Stimulated activated CD8-positive, alpha-beta memory T cell treated with anti-CD3 and anti-CD28 coated beads, Interleukin-4, amount 100 ng/mL, for 48 hours (primary cell): ENCODE data around the gene SMARCD1.

ENCODE experiments used
- DNase-seq: peaks from one replicate; pipeline ENCODE4 v3.0.0-alpha.2; 2020

The SMARCD1 gene

DNA sequence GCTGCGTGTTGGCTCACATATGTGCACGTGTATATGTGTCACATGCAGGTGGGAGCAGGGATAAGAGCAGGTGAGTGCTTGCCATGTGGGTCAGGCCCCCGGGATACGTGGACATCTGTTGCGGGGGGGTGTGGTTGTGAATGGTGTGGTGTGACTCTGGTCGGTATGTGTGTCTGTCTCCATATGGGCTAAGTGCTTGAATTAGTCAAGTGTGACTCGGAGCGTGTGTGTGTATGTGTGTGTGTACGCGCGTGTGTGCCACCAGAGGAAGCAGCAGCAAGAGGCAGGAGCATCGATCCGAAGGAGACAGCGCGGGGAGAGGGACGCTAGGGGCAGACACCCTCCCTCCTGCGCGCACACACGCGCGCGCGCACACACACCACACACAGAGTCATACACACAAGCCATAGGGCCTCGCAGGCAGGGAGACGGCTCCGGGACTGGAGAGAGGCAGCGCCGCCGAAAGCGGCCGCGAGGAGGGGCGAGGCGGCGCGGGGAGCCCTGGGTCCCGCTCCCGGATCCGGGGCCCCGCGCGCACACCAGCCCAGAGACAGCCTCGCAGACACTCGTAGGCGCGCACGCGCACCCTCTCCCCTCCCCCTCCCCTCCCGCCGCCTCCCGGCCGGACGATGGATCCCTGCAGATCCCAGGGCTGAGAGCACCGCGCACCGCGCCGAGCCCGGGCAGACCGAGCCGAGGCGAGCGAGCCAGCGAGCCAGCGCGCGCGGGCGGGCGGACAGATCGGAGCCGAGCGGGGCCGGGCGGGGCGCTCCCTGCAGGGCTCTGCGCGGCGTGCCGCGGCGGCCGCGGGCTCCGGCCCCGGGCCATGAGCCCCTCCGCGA, 27.9 kb upstream of the SMARCD1 start, which contains the start of gene ASIC1:
Gene ASIC1 (plus strand): TSS at position 597 of the 842 bp plus-strand sequence. CDS start 1,171 bp downstream, outside the sequence.
- peak; percentile 67 for DNase-seq

DNA sequence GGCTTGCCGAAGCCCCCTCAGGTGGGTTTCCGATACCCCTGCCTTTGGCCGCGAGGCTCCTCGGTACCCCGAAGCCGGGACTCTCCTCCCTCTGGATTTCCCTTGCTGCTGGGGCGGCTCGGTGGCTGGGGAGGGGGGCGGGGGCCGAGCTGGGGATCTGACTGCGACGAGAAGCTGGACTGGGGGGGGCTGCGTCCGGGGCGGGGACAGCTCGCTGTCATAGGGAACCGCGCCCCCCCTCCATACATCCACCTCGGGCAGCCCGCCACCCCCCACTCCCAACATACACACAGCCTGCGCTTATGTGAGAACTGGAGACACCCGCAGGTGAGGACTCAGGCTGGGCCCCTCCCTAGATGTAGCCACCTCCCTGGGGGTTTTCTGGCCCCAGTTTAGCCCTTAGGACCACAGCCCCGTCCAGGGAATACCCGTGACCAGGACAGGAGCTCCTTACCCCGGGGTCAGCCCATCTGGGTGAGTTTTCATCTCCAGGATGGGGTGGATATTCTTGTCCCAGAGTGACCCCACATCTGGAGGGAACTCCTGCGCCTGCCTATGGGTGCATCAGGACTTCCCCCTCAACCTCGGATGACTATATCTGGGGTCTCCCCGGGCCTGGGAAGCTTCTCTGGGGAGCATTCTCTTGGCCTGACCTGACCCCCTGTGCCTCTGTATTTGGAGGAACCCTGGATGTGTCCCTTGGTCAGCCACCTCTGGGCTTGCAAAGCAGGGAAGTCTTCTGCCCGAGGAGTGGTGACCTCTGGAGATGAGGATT, 27.1 kb upstream of the SMARCD1 start:
- peak; percentile 39 for DNase-seq

DNA sequence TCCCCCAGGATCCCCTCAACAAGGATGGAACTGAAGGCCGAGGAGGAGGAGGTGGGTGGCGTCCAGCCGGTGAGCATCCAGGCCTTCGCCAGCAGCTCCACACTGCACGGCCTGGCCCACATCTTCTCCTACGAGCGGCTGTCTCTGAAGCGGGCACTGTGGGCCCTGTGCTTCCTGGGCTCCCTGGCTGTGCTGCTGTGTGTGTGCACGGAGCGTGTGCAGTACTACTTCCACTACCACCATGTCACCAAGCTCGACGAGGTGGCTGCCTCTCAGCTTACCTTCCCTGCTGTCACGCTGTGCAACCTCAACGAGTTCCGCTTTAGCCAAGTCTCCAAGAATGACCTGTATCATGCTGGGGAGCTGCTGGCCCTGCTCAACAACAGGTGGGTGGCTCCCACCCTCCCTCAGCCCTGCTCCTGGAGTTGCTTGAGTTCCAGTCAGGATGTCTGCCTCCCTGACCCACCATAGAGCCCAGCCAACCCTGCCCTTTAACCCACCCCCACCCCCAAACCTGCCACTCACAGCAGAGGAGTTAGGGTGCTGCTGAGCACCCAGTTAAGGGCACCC, 26.3 kb upstream of the SMARCD1 start:
- DNase-seq = peak; percentile 52

DNA sequence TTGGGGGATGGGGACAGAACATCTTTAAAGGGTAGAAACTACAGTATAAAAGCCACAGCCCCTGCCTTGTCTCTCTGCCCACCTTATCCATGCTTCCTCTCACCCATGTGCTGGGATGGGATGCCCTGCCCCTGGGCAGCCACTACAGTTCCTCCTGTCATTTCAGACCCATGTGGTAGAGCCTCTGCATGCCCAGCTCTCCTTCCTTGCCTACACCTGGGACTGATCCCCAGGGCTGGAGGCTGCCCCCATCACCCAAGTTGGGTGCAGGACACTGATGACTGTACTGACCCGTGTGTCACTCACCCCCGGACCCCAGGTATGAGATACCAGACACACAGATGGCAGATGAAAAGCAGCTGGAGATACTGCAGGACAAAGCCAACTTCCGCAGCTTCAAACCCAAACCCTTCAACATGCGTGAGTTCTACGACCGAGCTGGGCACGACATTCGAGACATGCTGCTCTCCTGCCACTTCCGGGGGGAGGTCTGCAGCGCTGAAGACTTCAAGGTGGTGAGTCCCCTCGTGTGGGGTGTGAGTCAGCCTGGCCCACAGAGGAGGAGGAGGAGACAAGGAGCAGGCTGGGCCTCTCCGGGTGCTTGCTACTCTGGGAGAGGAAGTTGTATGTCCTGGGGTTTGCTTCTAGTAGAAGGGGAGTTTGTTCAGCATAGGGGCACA, 25.6 kb upstream of the SMARCD1 start:
- peak; percentile 76 for DNase-seq

DNA sequence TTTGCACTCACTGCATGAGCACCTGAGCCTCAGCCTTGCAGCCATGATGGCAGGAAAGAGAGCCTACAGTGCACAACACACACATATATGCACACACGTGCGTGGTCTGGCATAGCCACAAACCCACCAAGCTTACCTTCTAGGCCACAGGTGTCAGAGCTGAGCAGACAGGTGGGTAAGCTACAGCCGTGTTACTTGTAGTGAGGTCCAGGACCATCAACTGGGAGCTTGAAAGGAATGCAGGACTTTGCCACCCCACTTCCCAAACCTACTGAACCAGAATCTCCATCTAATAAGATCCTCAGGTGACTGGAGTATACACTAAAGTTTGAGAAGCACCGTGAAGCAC, 25.0 kb upstream of the SMARCD1 start:
- DNase-seq = no peak

DNA sequence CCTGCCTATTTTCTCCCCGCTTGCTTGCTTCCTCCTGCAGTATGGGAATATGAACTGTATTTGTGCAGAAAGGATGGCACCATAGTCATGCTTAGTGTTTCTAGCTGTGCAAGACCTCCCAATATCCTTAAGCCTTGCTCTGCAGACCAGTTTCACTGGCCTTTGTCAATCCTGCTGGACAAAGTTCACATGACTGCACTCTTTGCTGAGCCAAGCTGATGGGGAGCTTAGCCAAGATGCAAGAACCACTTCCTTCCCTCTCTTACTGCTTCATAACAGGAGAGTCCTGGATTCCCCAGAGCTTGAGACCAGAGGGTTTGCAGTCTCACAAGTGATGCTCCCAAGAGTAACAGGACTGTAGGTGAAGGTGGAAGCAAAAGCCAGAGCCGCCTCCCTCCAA, 24.0 kb upstream of the SMARCD1 start:
- no peak for DNase-seq

DNA sequence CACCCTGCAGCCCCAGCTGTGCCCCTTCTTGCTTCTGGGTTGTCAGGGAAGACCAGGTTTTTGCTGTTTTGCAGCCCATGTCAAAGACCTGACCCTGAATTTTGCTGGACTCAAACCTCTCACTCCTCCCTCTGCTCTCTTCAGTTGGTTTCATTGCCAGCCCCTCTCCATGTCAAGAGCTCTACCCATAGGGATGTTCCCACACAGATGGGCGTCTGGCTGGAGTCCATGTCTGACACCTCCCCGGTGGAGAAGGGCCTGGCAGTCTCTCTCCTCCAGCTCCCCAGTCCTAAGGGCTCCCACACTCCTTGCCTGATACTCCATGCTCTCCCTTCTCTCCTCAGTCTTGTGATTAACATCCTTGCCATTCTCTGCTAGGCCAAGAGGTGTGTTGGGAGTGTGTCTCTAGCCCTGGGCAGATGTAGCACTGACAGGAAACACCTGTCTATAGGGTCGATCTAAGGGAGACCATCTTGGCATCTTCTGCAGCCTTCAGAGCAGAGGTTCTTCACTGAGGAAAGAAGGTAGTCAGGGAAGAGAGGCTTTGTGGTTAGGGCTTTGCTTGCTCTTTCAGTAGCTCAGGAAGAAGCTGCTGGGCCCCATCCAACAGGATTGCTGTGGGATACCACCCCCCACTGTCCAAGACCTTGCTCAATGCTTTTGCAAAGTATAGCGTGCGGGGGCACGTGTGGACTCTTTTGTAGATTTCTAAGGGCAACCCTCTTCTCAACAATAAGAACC, 23.0 kb upstream of the SMARCD1 start:
- DNase-seq = no peak

DNA sequence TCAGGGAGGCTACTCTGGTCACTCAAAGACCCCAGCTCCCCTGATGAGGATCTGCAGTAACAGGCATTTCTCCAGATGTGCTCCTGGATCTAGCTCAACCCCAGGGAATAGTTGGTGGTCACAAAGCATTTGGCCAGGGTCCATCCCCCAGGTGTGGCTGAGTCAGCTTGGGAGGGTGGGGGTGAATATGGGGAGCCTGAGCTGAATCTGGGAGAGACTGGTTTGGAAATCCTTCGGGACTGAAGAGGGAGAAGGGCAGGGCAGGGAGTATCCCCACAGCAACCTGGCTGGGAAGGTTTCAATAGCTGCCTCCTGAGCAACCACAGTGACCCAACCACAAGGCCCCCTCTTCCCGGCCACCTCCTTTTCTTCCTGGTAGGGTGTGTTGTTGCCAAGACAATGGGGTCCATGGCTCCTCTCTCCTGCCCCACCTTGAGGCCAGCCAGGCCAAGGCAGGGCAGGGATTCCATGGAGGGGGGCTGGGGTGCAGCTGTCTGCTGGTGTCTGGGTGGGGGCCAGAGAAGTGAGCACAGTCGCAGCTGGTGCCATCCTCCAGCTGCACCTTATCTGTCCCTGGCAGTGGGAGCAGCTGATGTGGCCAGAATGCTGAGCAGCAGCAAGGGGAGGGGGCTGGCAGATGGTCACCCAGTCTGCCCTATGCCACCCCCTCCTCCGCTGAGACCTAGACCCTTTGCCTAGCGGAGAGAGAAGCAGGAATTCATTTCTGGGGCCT, 22.2 kb upstream of the SMARCD1 start:
- DNase-seq = no peak

DNA sequence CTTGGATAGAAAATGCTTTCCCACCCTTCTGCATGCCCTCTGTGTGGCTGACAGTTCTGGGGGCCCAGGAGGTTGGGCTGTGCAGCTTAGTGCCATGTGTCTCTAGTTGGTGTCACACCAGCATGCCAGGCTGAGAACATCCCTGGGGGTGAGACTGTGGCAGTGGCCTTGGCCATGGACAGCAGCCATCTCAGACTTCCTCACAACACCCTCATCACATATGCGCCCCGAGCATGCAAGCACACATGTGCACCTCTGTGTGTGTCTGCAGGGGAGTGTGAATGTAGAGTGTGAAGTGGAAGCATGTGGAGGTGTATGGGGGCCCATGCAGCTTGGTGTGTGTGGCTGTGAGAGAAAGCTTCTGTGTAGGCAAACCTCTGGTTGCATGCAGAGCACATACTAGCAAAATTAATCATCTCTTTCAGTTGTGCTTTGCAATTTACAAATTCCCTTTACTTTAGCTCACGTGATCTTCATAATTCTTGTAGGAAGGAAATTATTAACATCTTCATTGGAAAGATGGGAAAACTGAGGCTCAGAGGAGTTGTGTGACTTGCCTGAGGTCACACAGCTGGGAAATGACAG, 19.3 kb upstream of the SMARCD1 start:
- DNase-seq = no peak

DNA sequence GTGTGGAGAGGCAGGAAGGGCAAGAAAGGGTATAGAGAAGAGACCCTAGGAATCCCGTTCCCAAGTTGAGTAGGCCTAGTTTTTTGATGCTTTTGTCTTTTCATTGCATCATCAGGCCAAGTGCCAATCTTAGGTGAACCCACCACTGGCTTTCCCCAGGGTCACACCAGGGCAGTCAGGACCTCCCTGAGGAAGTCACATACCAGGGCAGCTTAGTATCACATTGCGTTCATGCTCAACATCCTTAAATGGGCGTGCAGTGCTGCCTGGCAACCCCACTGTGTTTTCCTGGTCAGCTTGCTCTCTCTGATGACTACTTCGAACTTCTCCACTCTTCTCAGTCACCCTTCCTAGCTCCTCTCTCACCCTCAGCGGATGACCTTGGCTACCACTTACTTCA, 18.7 kb upstream of the SMARCD1 start:
- no peak for DNase-seq

DNA sequence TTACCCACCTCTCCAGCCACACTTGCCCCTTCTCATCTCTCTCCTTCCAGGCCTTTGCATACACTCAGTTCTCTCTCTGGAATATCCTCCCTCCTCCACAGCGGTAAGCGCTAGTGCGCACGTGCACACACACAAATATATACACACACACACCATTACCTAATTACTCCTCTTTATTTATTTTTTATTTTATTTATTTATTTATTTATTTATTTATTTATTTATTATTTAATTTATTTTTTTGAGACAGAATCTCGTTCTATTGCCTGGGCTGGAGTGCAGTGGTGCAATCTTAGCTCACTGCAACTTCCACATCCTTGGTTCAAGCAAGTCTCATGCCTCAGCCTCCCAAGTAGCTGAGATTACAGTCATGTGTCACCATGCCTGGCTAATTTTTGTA, 16.1 kb upstream of the SMARCD1 start:
- DNase-seq = no peak

DNA sequence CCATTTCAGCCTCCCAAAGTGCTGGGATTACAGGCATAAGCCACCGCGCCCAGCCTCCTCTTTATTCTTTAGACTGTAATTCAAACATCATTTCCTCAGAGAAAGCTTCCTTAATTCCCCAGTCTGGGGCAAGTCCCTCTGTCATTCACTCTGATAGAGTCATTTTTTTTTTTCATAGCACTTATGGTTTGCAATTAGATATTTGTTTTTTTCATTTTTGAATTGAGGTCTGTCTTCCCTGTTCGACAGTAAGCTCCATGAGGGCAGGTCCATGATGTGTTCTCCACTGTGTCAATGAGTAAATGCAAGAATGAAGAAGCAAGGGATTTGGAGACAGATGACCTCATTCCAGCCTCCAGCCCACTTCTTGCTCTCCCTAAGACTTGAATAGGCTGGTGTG, 15.6 kb upstream of the SMARCD1 start:
- DNase-seq = no peak

DNA sequence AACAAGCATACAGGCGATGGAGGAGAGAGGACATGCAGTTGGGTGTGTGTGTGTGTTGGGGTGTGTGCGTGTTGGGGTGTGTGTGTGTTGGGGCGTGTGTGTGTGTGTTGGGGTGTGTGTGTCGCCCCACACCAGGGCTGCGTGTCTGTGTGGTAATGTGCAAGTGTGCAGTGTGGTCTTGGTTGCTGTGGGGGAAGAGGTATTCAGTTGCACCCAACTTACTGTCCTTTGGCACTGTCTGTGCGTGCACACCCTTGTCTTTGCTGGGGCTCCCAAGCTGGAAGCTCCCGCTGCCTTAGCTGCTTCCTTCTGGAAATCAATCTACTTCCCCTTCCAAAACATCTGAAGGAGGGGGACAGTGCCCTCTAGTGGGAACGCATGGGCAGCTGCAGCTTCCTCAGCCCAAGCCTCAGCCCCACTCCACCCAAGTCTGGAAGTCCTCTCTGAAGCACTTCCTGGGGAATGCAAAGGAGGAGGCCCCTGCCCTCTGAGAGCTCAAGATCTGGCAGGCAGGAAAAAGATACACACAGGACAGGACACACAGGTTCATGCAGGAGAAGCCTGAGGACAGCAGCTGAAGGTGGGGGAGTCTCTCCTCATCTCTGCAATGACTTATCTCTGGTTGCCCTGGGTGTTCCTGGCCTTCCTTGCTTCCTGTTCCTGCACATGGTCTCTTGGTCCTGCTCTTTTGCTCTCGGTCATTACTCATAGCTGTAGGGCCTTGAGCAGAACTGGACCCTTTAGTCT, 14.7 kb upstream of the SMARCD1 start:
- peak; percentile 82 for DNase-seq

DNA sequence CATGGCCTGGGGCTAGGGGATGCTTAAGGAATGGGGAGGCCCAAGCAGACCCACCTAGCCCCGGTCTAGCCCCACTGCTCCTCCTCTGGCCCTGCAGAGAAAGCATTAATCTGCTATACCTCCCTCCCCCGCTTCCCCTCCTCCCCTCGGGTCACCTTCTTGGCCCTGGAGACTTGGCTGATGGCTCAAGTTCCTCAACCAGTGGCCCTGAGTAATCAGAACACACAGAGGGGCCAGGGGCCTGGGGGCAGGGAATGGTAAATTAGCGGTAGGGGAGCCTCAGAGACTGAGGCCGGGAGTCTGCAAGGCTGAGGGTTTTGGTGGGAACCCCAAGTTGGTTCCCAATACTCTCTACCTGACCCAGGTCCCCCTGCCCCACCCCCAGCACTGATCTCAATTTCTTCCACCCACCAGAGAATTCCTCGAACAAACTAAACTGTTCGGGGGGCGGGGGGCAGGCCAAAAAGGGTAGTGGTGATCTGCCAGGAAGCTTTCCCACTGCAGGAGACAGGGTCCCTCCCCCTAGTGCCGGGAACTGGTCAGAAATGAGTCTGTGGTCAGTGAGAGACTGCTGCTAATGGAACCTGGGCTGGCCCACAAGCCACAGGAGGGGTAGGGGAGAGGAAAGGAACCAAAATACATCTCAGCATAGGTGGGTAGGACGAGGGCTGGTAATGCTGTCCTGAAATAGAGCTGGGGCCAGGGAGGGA, 12.8 kb upstream of the SMARCD1 start:
- no peak for DNase-seq

DNA sequence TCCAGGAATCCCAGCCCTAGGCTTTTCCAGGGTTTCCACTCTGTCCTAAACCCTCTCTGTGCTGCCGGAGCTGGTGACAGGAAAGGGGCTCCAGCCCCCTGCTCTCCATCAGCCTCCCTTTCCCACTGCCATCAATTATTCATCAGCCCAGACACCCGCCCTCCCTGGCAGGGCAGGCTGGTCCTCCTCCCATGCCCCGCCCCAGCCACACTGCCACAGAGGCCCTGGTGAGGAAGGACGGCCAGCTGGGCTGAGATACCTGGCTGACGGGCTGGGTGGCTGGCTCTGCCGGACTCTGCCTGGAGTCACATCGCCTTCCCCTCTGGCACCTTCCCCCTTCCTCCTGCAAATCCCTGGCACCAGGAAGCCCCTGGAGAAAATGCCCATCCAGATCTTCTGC, 11.9 kb upstream of the SMARCD1 start:
- DNase-seq = no peak

DNA sequence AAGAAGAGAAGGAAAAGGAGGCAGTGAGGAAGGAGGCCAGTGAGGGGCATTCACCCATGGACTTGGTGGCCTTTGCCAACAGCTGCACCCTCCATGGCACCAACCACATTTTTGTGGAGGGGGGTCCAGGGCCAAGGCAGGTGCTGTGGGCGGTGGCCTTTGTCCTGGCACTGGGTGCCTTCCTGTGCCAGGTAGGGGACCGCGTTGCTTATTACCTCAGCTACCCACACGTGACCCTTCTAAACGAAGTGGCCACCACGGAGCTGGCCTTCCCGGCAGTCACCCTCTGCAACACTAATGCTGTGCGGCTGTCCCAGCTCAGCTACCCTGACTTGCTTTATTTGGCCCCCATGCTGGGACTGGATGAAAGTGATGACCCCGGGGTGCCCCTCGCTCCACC, 11.4 kb upstream of the SMARCD1 start:
- DNase-seq = no peak

DNA sequence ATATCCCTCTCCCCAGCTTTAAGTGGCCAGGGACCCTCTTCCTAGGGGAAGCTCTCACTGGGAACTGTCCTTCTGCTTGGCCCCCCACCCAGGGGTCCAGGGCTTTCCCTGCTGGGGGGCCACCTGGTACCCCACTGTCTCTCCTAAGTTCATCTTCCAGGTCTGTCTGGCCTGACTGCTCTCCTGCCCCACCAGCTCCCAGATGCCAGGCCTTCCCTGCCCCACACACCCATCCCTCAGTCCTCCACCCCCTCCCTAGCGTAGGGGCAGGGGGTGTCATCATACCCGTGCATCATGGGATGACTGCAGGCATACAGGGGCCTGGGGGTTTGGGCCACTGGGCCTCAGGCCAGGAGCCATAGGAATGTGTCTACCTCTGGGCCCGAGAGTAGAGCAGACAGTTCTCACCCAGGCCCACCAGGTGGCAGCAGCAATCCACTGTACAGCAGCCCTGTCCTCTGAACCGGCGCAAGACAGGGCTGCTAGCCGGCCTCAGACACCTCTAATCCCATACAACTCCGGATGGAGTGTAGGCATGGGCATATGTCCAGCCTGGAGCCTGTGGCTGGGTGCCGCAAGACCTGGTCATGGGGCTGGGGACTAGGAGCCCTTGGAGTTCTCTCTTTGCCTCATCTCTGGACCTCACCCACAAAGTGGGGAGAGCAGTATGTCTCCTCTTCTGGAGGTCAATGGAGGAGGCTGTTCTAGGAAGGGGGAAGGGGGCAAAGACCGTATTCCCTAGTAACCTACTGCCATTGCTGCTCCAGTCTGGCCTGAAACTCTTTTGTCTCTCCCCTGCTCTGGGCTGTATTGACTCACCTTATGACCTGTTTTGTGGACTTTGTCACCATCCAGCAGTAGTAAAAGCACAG, 10.0 kb upstream of the SMARCD1 start:
- DNase-seq = peak; percentile 89

DNA sequence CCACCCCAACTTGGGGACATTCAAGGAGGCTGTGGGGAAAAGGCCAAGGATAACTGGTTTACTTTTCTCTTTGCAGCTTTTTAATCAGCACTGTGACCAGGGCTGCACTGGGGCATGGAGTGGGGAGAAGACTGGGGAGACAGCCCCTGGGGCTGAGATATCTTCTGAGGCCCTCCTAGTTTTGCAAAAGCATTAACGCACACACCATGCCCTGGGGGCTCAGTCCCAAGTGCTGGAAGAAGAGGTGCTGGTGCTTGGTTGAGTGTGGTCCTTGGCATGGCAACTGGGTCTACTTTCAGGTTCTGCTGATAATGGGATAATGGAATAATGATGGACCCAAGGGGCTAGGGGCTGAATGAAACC, 9.4 kb upstream of the SMARCD1 start:
- DNase-seq = no peak

DNA sequence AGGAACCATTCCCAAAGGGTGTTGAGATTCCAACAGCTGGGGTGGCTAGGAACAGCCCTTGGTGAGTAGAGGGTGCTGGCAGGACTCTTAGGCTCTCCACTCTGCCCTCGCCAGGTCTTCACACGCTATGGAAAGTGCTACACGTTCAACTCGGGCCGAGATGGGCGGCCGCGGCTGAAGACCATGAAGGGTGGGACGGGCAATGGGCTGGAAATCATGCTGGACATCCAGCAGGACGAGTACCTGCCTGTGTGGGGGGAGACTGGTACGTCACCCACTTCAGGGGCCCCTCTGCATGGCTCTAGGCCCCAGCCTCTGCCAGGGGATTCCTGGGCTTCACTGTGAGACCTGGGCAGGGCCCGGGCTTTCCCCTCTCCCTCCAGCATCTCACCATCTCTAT, 8.0 kb upstream of the SMARCD1 start:
- DNase-seq = no peak
